ENCODE measurements around the gene EGFR. TPM values are rescaled to one million over a fixed set of nuclear protein-coding genes. Genes with fewer than 3 reads are reported as not detected.

The EGFR gene
- total and polyA plus RNA-seq, 9 donors = 13.0 to 54.6 (median 41.7) TPM

- DNase-seq = no peak
- Histone ChIP-seq H3K27me3 (no peaks in the 10 kb centered on the region), H3K4me3 (no peak overlapping the region), H3K27ac (no peak overlapping the region), H3K4me1 (ENCODE audit: insufficient read depth) (peaks cover 3% of the 10 kb centered on the region), H3K36me3 (no peaks in the 10 kb centered on the region), H3K9me3 (no peaks in the 10 kb centered on the region)
- intact Hi-C loops (cut with DNase I) = no loop called here
- TF ChIP-seq EP300 (IDR thresholded peaks at IDR 0.05) (no peak), POLR2A (IDR thresholded peaks at IDR 0.05) (no peak), CTCF (IDR thresholded peaks at IDR 0.05) (no peak)
- WGBS, 3 donors = 66 to 75% (median 71%) methylated on average over 8 of the region's 8 CpGs
Measured at GRCh38 chr7:55212176-55212575, 193.4 kb downstream of the EGFR start.

DNA sequence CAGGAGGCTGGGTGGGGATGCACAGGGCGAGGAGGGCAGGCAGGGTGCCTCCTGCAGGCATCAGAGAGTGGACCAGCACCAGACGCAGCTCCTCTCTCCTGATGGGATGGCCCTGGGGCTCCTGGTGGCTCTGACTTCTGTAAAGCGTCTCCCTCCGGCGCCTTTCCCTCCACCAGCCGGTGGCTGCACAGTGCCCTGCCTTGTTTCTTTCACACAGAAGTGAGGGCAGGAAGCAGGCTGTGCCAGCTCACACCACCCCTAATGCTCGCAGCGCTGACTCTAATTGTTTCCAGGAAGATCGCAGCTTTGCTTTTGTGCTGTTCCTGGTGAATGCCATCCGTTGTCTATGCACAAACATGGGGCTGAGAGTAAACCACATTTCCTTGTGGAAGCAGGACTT lies 194.0 kb downstream of the EGFR start:
- intact Hi-C loops (cut with DNase I) = no loop called here
- 87 to 91% (median 89%) methylated on average over 10 of the region's 10 CpGs for WGBS, 3 donors
- Histone ChIP-seq H3K4me3 (no peak overlapping the region), H3K4me1 (ENCODE audit: insufficient read depth) (peaks cover 3% of the 10 kb centered on the region), H3K36me3 (no peaks in the 10 kb centered on the region), H3K27me3 (no peaks in the 10 kb centered on the region), H3K9me3 (no peaks in the 10 kb centered on the region), H3K27ac (no peak overlapping the region)
- DNase-seq = no peak
- TF ChIP-seq EP300 (IDR thresholded peaks at IDR 0.05) = no peak
- no peak for TF ChIP-seq CTCF (IDR thresholded peaks at IDR 0.05)
- TF ChIP-seq POLR2A (IDR thresholded peaks at IDR 0.05) = no peak

DNA sequence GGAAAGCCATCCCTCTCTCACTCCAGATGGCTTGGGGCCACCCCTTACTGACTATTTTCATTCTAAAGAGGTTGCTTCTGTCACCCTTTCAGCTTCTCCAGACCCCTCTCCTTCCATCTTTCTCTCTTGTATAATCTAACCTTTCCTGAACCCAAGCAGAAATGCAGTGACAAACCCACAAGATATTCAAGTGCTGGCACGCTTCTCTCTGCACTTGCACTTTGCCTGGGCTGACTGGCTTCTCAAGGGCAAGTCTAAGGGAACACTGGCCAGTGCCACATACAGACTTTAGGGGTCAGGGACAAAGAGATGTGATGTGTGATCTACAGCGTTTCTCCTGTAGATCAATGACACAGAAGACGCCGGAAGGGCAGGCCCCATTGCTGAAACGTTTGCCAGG lies 195.9 kb downstream of the EGFR start:
- WGBS, 3 donors = 55 to 76% (median 57%) methylated on average over 5 of the region's 5 CpGs
- no peak overlapping the region for H3K27ac ChIP-seq
- H3K9me3 ChIP-seq = no peaks in the 10 kb centered on the region
- intact Hi-C loops (cut with DNase I) = no loop called here
- no peak for TF ChIP-seq EP300 (IDR thresholded peaks at IDR 0.05)
- no peaks in the 10 kb centered on the region for H3K27me3 ChIP-seq
- no peak overlapping the region for H3K4me3 ChIP-seq
- H3K36me3 ChIP-seq = no peaks in the 10 kb centered on the region
- no peak for DNase-seq
- peaks cover 3% of the 10 kb centered on the region for H3K4me1 ChIP-seq (ENCODE audit: insufficient read depth)

DNA sequence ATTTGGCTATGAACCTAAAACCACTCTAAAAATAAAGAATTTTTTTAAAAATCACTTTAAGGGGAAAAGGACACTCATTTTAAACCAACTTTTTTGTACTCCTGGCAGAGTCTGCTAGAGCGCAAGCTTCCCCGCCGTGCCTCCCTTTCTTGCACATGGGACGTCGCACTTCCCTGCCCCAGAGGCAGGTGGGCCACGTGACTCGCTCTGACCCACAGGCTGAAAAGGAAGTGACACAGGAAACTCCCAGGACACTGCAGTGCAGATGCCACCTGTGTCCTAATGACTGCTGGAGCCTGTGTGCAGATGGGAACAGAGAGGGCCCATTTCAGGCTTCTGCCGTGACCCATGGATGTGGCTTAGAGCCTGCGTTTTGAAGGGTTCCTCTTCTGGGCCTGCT lies 204.2 kb downstream of the EGFR start:
- Histone ChIP-seq H3K27me3 (no peaks in the 10 kb centered on the region), H3K4me1 (ENCODE audit: insufficient read depth) (no peaks in the 10 kb centered on the region), H3K9me3 (no peaks in the 10 kb centered on the region), H3K27ac (no peak overlapping the region), H3K36me3 (no peaks in the 10 kb centered on the region), H3K4me3 (no peak overlapping the region)
- WGBS, 3 donors = 59 to 78% (median 73%) methylated on average over 9 of the region's 9 CpGs
- DNase-seq = no peak
- TF ChIP-seq EP300 (IDR thresholded peaks at IDR 0.05) (no peak), CTCF (IDR thresholded peaks at IDR 0.05) (no peak), POLR2A (IDR thresholded peaks at IDR 0.05) (no peak)
- intact Hi-C loops (cut with DNase I) = no loop called here

DNA sequence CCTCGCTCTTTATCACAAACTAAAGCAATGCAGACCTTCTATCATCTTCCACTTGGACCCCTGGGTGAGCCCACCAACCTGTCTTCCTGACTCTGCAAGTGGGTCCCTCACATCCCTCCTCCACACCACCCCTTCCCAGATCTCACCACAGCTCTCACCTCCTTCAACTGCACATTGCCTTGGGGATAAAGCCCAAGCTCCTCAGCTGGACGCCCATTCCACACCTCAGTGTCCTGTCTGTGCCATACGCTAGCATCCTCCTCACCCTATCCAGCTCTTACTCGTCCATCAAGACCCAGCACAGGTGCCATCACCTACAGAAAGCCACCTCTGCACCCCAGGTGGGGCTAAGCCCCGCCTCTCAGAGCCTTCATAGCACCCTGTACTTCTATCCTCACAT lies 205.3 kb downstream of the EGFR start:
- Histone ChIP-seq H3K27ac (no peak overlapping the region), H3K36me3 (no peaks in the 10 kb centered on the region), H3K4me1 (ENCODE audit: insufficient read depth) (no peaks in the 10 kb centered on the region), H3K4me3 (no peak overlapping the region), H3K9me3 (no peaks in the 10 kb centered on the region), H3K27me3 (no peaks in the 10 kb centered on the region)
- no peak for TF ChIP-seq POLR2A (IDR thresholded peaks at IDR 0.05)
- TF ChIP-seq EP300 (IDR thresholded peaks at IDR 0.05) = no peak
- no peak for TF ChIP-seq CTCF (IDR thresholded peaks at IDR 0.05)
- DNase-seq = no peak
- intact Hi-C loops (cut with DNase I) = no loop called here
- 95 to 97% (median 95%) methylated on average over 5 of the region's 5 CpGs for WGBS, 3 donors
